Muscle of leg (tissue), 16 donors: ENCODE measurements around the gene PSMD9. TPM values are rescaled to one million over a fixed set of nuclear protein-coding genes. Genes with fewer than 3 reads are reported as not detected.

Experiments used
- DNase-seq: peaks from one replicate; pipeline ENCODE4 v3.0.0; 2013
- H3K27ac ChIP-seq: one replicate; pipeline ENCODE4 v1.5.1; 2013; ENCODE audit warnings: mild to moderate bottlenecking, low read length, control low read depth
- H3K27me3 ChIP-seq: one replicate; pipeline ENCODE4 v1.6.1; 2013; ENCODE audit warnings: low read length; ENCODE audit not compliant: control insufficient read depth, insufficient read depth
- H3K36me3 ChIP-seq: one replicate; pipeline ENCODE4 v1.6.1; 2013; ENCODE audit warnings: low read length; ENCODE audit not compliant: control insufficient read depth, insufficient read depth
- H3K4me1 ChIP-seq: one replicate; pipeline ENCODE4 v1.6.1; 2013; ENCODE audit warnings: low read length; ENCODE audit not compliant: control insufficient read depth, insufficient read depth
- H3K4me3 ChIP-seq: one replicate; pipeline ENCODE4 v1.5.1; 2013; ENCODE audit warnings: low read length, control low read depth
- H3K9me3 ChIP-seq: replicated peaks from 2 replicates; pipeline ENCODE4 v1.6.1; 2013; ENCODE audit warnings: low read depth, low read length; ENCODE audit not compliant: control insufficient read depth
- WGBS: methylation state at CpG from one replicate; pipeline ENCODE4 v1.1.5; 2013; ENCODE audit warnings: missing lambda C conversion rate; ENCODE audit not compliant: insufficient coverage; 5-methylcytosine and 5-hydroxymethylcytosine counted together
- long read RNA-seq, 11 donors: transcript quantifications; one replicate each; lab custom pipeline, GENCODE V29; 2026
- polyA plus RNA-seq, 8 donors: library from polyadenylated mRNA; unstranded; fragments of 120-200 nt; gene quantifications; one replicate each; pipeline versions ENCODE4 v1.2.1 to v1.2.3, GENCODE V29; 2013; ENCODE audit warnings: inconsistent platforms in 1 of 8, low replicate concordance in 1 of 8; ENCODE audit not compliant: insufficient read length in 8 of 8, insufficient read depth in 1 of 8
- total RNA-seq: library from RNA; stranded (reverse); fragments of 120-200 nt; gene quantifications from one replicate; pipeline ENCODE4 v1.2.4, GENCODE V29; 2013

The PSMD9 gene
- total RNA-seq (50.9 TPM), polyA plus RNA-seq (10 to 100 TPM; 42.9 to 55.9 (median 47.6) TPM)
- long read RNA-seq, donor 1, transcript PSMD9-207 (6 exons, 2,784 nt): major isoform, 8 of 24 reads
- long read RNA-seq, donor 1, partial matches to known transcripts: 10 of 24 reads
- long read RNA-seq, donor 1, other reads (novel, unspliced or antisense): 0 of 24 reads
- long read RNA-seq, donor 2, partial matches to known transcripts: 0 of 4 reads
- long read RNA-seq, donor 2, other reads (novel, unspliced or antisense): 0 of 4 reads
- long read RNA-seq, donor 3, transcript PSMD9-207 (6 exons, 2,784 nt): major isoform, 34 of 52 reads
- long read RNA-seq, donor 3, partial matches to known transcripts: 8 of 52 reads
- long read RNA-seq, donor 3, other reads (novel, unspliced or antisense): 0 of 52 reads
- long read RNA-seq, donor 4, transcript PSMD9-207 (6 exons, 2,784 nt): major isoform, 15 of 23 reads
- long read RNA-seq, donor 4, partial matches to known transcripts: 0 of 23 reads
- long read RNA-seq, donor 4, other reads (novel, unspliced or antisense): 0 of 23 reads
- long read RNA-seq, donor 5, transcript PSMD9-207 (6 exons, 2,784 nt): major isoform, 57 of 99 reads
- long read RNA-seq, donor 5, partial matches to known transcripts: 33 of 99 reads
- long read RNA-seq, donor 5, other reads (novel, unspliced or antisense): 0 of 99 reads
- long read RNA-seq, donor 6, transcript PSMD9-202 (2 exons, 2,087 nt): minor isoform, 10 of 65 reads
- long read RNA-seq, donor 6, transcript PSMD9-207 (6 exons, 2,784 nt): major isoform, 47 of 65 reads
- long read RNA-seq, donor 6, partial matches to known transcripts: 0 of 65 reads
- long read RNA-seq, donor 6, other reads (novel, unspliced or antisense): 0 of 65 reads
- long read RNA-seq, donor 7, transcript PSMD9-202 (2 exons, 2,087 nt): minor isoform, 5 of 57 reads
- long read RNA-seq, donor 7, transcript PSMD9-207 (6 exons, 2,784 nt): major isoform, 19 of 57 reads
- long read RNA-seq, donor 7, partial matches to known transcripts: 26 of 57 reads
- long read RNA-seq, donor 7, other reads (novel, unspliced or antisense): 0 of 57 reads
- long read RNA-seq, donor 8, transcript PSMD9-207 (6 exons, 2,784 nt): major isoform, 21 of 44 reads
- long read RNA-seq, donor 8, partial matches to known transcripts: 16 of 44 reads
- long read RNA-seq, donor 8, other reads (novel, unspliced or antisense): 0 of 44 reads
- long read RNA-seq, donor 9, transcript PSMD9-202 (2 exons, 2,087 nt): minor isoform, 9 of 54 reads
- long read RNA-seq, donor 9, transcript PSMD9-207 (6 exons, 2,784 nt): major isoform, 22 of 54 reads
- long read RNA-seq, donor 9, partial matches to known transcripts: 19 of 54 reads
- long read RNA-seq, donor 9, other reads (novel, unspliced or antisense): 0 of 54 reads
- long read RNA-seq, donor 10, transcript PSMD9-207 (6 exons, 2,784 nt): major isoform, 31 of 59 reads
- long read RNA-seq, donor 10, partial matches to known transcripts: 14 of 59 reads
- long read RNA-seq, donor 10, other reads (novel, unspliced or antisense): 0 of 59 reads
- long read RNA-seq, donor 11, transcript PSMD9-202 (2 exons, 2,087 nt): minor isoform, 6 of 44 reads
- long read RNA-seq, donor 11, transcript PSMD9-207 (6 exons, 2,784 nt): major isoform, 21 of 44 reads
- long read RNA-seq, donor 11, partial matches to known transcripts: 8 of 44 reads
- long read RNA-seq, donor 11, other reads (novel, unspliced or antisense): 0 of 44 reads

DNA sequence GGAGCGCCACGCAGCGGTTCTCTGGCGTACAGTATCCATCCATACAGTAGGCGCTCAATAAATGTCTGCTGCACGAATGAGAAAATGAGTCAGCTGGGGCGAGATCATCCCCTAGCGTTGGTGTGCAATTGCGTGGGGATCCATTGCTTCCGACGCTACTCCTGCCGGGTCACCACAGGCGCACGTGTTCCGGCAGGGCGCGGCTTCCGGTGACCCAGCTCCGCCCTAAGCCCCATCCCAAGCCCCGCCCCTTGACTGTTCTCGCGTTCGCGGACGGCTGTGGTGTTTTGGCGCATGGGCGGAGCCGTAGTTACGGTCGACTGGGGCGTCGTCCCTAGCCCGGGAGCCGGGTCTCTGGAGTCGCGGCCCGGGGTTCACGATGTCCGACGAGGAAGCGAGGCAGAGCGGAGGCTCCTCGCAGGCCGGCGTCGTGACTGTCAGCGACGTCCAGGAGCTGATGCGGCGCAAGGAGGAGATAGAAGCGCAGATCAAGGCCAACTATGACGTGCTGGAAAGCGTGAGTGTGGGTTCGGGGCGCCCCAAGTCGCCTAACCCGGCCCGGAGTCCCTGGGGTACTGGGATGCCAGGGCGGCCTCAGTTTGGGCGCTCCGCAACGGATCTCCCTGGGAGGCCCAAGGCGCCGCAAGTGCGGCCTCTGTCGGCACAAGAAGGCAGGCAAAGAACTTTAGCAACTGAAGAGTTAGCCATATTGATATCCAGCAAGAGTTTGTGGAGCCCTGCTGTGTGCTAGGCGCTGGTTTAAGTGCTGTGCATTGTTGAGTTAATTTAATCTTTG lies at the start of gene PSMD9:
TSS of gene PSMD9 (plus strand) at position 313 of the 796 bp plus-strand sequence. CDS start at position 380, 67 bp downstream.
- H3K36me3 ChIP-seq: peaks cover 13% of the 10 kb centered on the region
- H3K9me3 ChIP-seq: no peaks in the 10 kb centered on the region
- peaks cover 9% of the 10 kb centered on the region for H3K27me3 ChIP-seq
- peak; percentile 98 for DNase-seq
- peak within 1 kb of the TSS; percentile 95 for H3K27ac ChIP-seq
- peaks cover 12% of the 10 kb centered on the region for H3K4me1 ChIP-seq
- under 1% methylated on average over 65 of the region's 67 CpGs for WGBS
- H3K4me3 ChIP-seq: peak within 1 kb of the TSS; percentile 77

DNA sequence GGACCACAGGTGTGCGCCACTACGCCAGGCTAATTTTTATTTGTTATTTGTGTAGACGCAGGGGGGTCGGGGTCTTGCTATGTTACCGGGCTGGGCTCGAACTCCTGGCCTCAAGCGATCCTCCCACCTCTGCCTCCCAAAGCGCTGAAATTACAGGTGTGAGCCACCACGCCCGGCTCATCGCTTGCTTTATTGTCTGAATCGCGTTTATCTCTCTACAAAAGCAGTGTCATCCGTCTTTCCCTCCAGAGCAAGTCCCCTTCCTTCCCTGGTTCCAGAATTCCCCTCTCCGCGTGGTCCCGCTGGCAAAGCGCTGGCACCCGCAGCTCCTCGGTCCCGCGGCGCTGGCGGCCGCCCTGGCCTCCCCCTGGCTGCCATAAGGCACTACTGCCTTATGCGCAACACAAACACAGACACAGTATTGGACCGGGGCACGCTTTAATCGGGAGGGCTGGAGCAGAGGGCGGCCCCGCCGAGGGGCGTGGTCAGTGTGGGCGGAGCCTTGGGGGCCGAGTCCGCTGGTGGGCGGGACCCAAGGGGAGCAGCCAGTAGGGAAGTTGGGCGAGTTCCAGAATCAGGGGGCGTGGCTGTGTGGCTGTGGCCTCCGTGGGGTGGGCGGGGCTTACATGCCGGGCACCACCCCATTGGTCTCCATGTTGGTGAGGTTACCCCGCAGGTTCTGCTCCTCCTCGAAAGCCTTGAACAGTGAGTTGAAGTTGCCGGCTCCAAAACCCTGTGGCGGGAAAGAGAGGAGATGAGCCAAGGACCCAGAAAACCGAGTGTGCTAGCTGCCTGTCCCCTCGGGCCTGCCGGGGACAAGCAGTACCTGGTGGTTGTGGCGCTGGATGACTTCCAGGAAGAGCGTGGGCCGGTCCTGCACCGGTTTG lies 49.2 kb upstream of the PSMD9 start:
- H3K4me3 ChIP-seq: peak overlapping the region; percentile 52
- H3K27me3 ChIP-seq: peaks cover 3% of the 10 kb centered on the region
- no peaks in the 10 kb centered on the region for H3K36me3 ChIP-seq
- peak; percentile 95 for DNase-seq
- 7% methylated on average over 45 of the region's 53 CpGs for WGBS
- no peaks in the 10 kb centered on the region for H3K9me3 ChIP-seq
- H3K27ac ChIP-seq: no peak overlapping the region
- H3K4me1 ChIP-seq: peaks cover 4% of the 10 kb centered on the region

GRCh38 chr12:121839993-121840761 lies 48.4 kb upstream of the PSMD9 start:
- 89% methylated on average over 21 of the region's 24 CpGs for WGBS
- DNase-seq: no peak
- peaks cover 3% of the 10 kb centered on the region for H3K27me3 ChIP-seq
- H3K36me3 ChIP-seq: no peaks in the 10 kb centered on the region
- H3K4me3 ChIP-seq: peak overlapping the region; percentile 52
- H3K9me3 ChIP-seq: no peaks in the 10 kb centered on the region
- no peak overlapping the region for H3K27ac ChIP-seq
- H3K4me1 ChIP-seq: peaks cover 4% of the 10 kb centered on the region

DNA sequence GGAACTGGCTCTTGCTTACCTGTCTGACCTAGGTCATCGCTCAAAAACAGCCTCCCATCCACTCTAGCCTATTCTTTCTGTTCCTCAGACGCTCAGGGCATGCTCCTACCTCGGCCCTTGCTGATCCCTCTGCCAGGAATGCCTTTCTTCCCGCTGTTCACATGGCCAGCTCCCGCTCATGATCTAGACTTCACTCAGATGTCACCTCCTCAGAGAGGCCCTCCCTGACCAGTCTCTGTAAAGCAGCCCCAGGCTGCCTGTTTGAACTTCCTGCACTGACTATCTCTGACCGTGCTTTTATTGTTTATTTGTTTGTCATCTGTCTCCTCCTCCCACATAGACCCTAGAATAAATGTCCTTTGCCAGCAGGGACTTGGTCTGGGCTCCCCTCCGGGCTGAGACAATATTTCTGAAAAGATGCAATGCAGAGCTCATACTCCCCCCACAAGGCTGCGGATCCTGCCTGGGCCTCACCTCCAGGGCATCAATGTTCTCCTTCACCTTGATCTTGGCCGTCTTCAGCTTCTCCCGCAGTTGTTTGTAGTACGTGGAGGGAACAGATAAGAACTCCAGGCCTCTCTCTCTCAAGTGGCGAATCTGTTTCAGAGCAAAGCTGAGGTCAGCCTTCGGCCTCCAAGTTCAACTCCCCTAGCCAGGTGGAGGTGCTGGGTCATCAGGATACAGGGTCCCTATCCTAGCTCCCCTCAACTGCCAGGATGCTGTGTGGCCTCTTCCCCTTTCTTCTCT lies 45.2 kb upstream of the PSMD9 start:
- no peaks in the 10 kb centered on the region for H3K9me3 ChIP-seq
- H3K36me3 ChIP-seq: no peaks in the 10 kb centered on the region
- no peak overlapping the region for H3K27ac ChIP-seq
- no peak overlapping the region for H3K4me3 ChIP-seq
- DNase-seq: no peak
- 67% methylated on average over 9 of the region's 13 CpGs for WGBS
- peaks cover 4% of the 10 kb centered on the region for H3K4me1 ChIP-seq
- no peaks in the 10 kb centered on the region for H3K27me3 ChIP-seq

- H3K36me3 ChIP-seq: no peaks in the 10 kb centered on the region
- H3K27ac ChIP-seq: no peak overlapping the region
- DNase-seq: no peak
- no CpG with 5 or more reads among the region's 1 CpG for WGBS
- H3K9me3 ChIP-seq: no peaks in the 10 kb centered on the region
- no peaks in the 10 kb centered on the region for H3K4me1 ChIP-seq
- H3K4me3 ChIP-seq: no peak overlapping the region
- H3K27me3 ChIP-seq: no peaks in the 10 kb centered on the region
Measured at GRCh38 chr12:121845701-121846100, 42.9 kb upstream of the PSMD9 start.

DNA sequence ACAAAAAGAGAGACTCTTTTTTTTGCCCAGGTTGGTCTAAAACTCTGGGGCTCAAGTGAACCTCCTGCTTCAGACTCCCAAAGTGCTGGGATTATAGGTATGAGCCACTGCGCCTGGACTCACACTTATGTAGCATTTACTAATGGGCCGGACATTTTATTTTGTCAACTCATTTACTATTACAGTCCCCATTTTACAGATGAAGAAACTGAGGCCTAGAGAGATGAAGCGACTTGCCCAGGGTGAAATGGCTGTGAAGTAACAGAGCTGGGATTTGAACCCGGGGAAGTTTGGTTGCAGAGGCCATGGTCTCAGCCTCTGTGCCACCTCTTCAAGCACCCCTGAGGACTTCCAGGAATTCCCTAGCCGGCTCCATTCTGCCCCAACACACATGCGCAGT lies 39.4 kb upstream of the PSMD9 start:
- no peaks in the 10 kb centered on the region for H3K4me1 ChIP-seq
- H3K27me3 ChIP-seq: peaks cover under 1% of the 10 kb centered on the region
- no peak overlapping the region for H3K4me3 ChIP-seq
- no peak overlapping the region for H3K27ac ChIP-seq
- 60% methylated on average over 1 of the region's 6 CpGs for WGBS
- no peak for DNase-seq
- no peaks in the 10 kb centered on the region for H3K9me3 ChIP-seq
- H3K36me3 ChIP-seq: no peaks in the 10 kb centered on the region

DNA sequence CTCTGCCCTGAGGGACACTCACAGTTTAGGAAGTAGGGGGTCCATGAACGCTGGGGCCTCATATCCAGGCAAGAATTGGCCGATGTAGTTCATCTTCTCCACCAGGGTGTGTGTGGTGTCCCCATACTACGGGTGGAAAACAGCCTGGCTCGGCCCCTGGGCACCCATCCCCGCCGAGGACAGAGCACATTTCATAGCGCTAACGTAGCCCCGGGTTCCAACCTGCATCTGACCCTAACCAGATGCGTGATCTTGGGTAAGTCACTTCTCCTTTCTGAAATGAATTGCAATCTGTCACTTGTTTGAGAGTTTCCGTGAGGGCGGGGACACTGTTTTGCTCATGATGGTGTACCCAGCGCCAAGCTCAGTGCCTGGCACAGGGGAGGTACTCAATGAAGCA lies 38.9 kb upstream of the PSMD9 start:
- Histone ChIP-seq H3K27ac (no peak overlapping the region), H3K4me1 (no peaks in the 10 kb centered on the region), H3K27me3 (peaks cover 4% of the 10 kb centered on the region), H3K36me3 (no peaks in the 10 kb centered on the region), H3K9me3 (no peaks in the 10 kb centered on the region), H3K4me3 (no peak overlapping the region)
- 87% methylated on average over 9 of the region's 13 CpGs for WGBS
- DNase-seq: no peak
